GM12864 (cell line): ENCODE data around the gene GPX5.

ENCODE experiments used
- DNase-seq: peaks from one replicate; pipeline ENCODE4 v3.0.0-alpha.2; 2011; ENCODE audit warnings: low read depth
- H3K4me3 ChIP-seq: 2 replicates; pipeline ENCODE4 v1.5.1; 2011; ENCODE audit warnings: mild to moderate bottlenecking, low read depth, low read length, control low read depth
- CTCF ChIP-seq: IDR thresholded peaks from 2 replicates; pipeline ENCODE4 v1.5.1; 2011; ENCODE audit warnings: low read depth, mild to moderate bottlenecking, moderate library complexity, low read length, control low read depth, inconsistent platforms; ENCODE audit errors: missing control alignments

GPX5 gene

GRCh38 chr6:28534875-28535274 lies 9.2 kb downstream of the GPX5 start:
- no peak for TF ChIP-seq CTCF
- no peak overlapping the region for H3K4me3 ChIP-seq
- DNase-seq, result no peak

GRCh38 chr6:28537065-28537464 lies 11.4 kb downstream of the GPX5 start:
- no peak for DNase-seq
- no peak for TF ChIP-seq CTCF
- H3K4me3 ChIP-seq, result no peak overlapping the region

- no peak overlapping the region for H3K4me3 ChIP-seq
- DNase-seq, result no peak
- no peak for TF ChIP-seq CTCF
Observed at GRCh38 chr6:28537509-28538140, 11.9 kb downstream of the GPX5 start.

- no peak for DNase-seq
- no peak overlapping the region for H3K4me3 ChIP-seq
- TF ChIP-seq CTCF, result no peak
Observed at GRCh38 chr6:28541996-28542395, 16.3 kb downstream of the GPX5 start.

GRCh38 chr6:28542440-28543296 lies 17.0 kb downstream of the GPX5 start:
- DNase-seq, result peak; percentile 76
- H3K4me3 ChIP-seq, result peak overlapping the region; percentile 36
- TF ChIP-seq CTCF, result peak; percentile 64

GRCh38 chr6:28543651-28544610 lies 18.2 kb downstream of the GPX5 start:
- no peak for DNase-seq
- H3K4me3 ChIP-seq, result peak overlapping the region; percentile 40
- no peak for TF ChIP-seq CTCF
